GM20431 (cell line): ENCODE measurements around the gene SLC28A2.
"Not testable (repeated sequence)": the region's sequence is repeated elsewhere in the genome, so short reads cannot be mapped to it uniquely, and the experiment has no call there.

Experiments used
- in situ Hi-C: fragments of 300-500 bp; cut with MseI, MboI; formaldehyde crosslinking; loops from one replicate; pipeline ENCODE4 v1.15.0; 2020; ENCODE audit warnings: low sequenced_read_pairs; ENCODE audit not compliant: unreplicated experiment

The SLC28A2 gene

GRCh38 chr15:45254824-45255223 lies 2.8 kb downstream of the SLC28A2 start:
- in situ Hi-C loops, result not testable (repeated sequence)

DNA sequence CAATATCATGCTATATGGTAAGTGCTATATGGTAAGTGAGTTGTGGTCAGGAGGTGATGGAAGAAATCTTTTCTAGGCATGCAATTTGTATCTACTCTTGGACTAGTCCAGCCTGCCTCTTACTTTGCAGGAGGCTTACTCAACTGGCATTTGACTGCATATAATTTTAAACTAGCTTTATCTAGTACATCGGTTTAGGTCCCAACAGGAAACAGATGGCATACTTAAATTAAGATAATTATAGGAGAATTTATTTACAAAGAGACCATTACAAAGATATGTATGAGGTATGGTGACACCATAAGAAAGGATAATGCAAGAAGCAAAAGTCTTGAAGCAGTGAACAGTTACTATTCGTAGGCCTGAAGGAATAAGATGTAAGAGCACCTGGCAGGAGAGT lies 7.8 kb downstream of the SLC28A2 start:
- in situ Hi-C loops, result no loop called here

DNA sequence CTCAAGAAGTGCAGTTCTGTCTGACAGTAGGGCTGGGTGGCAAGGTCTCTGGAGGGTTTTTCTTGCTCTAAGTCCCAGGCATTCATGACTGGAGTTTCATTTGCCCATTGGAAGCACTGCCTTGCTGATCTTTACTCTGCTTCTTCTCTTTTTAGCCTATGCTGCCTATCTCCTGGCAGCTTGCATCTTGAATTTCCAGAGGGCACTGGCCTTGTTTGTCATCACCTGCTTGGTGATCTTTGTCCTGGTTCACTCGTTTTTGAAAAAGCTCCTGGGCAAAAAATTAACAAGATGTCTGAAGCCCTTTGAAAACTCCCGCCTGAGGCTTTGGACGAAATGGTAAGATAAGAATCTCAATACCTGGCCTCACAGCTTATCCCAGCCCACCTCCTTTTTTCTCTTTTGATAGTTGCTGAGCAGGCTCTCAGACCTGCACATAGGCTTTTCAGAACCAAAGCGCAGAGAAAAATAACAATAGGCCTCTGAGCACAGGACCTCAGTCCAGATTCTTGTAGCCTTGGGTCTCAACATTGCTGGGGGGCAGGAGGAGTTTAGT lies 10.9 kb downstream of the SLC28A2 start:
- in situ Hi-C loops, result no loop called here

DNA sequence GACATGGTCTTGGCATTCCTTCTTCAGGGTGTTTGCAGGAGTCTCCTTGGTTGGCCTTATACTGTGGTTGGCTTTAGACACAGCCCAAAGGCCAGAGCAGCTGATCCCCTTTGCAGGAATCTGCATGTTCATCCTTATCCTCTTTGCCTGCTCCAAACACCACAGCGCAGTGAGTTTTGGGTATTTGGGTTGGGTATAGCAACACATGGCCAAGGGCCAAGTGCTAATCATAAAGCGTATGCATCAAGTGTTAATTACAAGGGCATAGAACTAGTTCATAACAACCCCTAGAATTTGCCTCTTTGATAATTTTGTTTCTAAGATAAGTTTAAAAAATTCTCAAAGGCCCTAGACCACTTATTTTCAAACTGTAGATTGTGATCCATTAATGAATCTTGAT lies 11.8 kb downstream of the SLC28A2 start:
- in situ Hi-C loops, result no loop called here

DNA sequence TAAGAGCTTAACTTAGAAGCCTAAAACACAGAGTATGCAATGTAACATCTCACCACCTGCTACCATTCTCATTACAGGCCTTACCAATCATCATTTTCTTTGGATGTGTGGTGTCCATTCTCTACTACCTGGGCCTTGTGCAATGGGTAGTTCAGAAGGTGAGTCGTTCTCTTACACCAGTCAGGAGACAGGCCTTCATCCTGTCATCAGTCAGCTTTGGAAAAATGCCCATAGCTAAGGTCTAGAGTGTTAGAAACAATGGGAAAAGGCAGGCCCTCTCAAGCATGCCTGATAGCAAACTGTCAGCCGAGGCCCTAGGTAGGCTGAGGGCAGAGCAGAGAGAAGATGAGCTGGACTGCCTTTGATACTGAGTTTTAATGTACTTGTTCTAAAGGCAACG lies 13.5 kb downstream of the SLC28A2 start:
- in situ Hi-C loops, result no loop called here

DNA sequence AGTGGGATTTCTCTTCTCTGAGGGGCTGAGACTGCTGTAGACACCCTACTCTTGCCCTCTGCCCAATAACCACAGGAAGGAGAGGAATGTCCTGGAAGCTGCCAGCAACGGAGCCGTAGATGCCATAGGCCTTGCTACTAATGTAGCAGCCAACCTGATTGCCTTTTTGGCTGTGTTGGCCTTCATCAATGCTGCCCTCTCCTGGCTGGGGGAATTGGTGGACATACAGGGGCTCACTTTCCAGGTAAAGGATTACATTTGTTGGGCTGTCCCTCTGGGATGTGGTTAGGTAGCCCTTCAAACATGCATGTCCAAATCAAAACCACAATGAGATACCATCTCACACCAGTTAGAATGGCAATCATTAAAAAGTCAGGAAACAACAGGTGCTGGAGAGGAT lies 16.1 kb downstream of the SLC28A2 start:
- in situ Hi-C loops, result no loop called here

DNA sequence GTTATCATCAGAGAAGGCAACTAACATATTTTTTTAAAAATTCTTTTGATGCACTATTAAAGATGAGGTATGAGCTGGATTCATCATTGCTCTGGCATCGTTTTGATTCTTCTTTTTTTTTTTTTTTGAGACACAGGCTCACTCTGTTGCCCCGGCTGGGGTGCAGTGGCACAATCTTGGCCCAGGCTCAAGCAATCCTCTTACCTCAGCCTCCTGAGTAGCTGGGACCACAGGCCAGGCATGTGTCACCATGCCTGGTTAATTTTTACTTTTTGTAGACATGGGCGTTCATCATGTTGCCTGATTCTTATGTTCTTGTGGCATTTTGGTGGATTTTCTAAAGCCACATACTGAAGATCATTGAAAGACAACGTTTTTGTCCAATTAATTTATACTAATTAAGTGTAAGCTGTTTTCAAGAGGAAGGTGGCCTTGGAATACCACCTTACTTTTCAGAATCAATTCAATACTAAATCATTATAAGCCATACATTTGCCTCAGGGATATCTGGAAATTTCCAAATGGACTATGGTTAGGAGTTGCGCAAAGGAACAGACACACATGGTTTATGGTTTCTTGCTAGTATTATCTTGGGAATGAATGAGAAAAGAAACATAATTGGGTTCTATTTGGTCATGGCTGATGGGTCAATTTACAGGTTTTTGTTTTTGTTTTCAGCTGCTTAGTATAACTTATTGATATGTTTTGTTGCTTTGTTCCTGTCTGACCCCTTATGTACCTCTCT lies 22.8 kb downstream of the SLC28A2 start:
- in situ Hi-C loops, result no loop called here

DNA sequence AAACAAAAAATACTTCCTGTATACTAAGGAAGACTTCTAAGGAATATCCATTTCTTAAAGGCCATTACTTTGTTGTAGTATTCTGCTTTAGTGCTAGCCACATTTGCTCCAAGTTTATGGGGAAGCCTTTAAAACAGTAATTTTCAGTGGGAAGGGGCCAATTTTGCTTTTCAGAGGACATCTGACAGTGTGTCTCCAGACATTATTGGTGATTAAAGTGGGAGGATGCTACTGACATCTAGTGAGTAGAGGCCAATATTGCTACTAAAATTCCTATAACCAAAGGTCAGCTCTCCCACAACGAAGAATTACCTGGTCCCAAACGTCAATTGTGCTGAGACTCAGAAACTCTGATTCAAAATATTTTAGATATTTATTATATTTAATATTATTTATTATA lies 24.8 kb downstream of the SLC28A2 start:
- in situ Hi-C loops, result no loop called here

DNA sequence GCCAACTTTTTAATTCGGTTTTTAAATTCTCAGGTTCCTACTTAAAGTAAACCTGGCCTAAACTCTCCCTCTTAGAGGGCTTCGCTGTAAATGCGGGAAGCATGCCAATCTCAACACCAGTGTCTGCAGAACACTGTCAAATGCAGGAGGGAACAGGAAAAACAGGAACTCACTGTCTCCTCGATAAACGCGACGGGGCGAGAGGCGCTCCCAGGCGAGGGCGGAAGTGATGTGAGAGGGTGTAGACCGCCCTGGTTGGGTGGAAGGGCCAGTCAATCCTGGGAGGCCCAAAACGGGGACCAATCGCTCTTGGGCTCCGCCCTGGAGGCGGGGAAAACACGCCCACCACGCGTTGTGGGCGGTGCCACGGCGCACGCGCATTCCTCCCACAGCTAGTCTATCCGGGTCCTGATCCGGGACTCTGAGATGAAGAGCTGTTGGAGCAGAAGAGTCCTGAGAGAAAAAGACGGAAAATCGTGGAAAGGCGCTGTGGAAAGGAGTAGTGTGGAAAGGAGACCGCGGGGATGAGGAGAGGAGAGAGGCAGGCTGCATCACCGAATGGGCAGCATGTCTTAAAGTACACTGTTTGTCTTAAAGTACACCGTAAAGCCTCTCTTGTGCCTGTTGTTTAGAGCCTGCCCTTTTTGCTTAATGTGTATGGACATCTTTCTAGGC lies 27.1 kb downstream of the SLC28A2 start:
- in situ Hi-C loops, result no loop called here

DNA sequence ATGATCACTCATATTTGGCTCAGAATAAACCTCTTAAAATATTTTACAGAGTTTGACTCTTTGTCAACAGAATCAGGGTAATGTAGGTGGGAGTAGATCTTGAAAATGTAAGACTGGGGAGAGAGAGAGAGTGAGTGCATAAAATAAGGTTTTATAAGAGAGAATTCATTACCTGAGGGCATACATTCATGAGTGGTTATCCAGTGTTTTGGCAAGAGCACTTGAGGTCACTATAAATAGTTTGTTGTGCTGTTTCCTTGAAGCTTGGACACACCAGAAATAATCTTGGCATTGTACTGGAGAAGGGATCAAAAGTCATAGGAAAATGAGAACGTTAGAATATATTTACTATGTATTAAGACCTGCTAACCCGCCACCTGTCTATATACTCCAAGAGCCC lies 33.4 kb downstream of the SLC28A2 start:
- in situ Hi-C loops, result no loop called here

GRCh38 chr15:45287390-45287956 lies 35.4 kb downstream of the SLC28A2 start:
- in situ Hi-C loops, result no loop called here

DNA sequence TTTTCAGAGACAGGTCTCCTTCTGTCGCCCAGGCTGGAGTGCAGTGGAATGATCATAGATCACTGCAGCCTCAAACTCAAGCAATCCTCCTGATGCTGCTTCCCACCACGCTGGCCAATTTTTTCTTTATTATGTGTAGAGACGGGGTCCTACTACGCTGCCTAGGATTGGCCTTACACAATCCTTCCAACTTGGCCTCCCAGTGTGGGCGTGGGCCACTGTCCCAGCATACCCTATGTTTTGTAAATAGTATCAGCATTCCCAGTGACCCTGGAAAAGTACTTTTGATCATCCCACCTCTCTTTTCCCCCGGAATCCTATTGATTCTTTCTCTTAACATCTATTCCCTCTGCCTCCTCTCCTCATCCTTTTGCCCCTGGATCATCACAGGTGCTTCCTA lies 36.9 kb downstream of the SLC28A2 start:
- in situ Hi-C loops, result no loop called here

- in situ Hi-C loops, result no loop called here
Measured at GRCh38 chr15:45291822-45292582, 40.0 kb downstream of the SLC28A2 start.

DNA sequence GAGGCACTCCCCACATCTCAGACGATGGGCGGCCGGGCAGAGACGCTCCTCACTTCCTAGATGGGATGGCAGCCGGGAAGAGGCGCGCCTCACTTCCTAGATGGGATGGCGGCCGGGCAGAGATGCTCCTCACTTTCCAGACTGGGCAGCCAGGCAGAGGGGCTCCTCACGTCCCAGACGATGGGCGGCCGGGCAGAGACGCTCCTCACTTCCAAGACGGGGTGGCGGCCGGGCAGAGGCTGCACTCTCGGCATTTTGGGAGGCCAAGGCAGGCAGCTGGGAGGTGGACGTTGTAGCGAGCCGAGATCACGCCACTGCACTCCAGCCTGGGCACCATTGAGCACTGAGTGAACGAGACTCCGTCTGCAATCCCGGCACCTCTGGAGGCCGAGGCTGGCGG lies 41.3 kb downstream of the SLC28A2 start:
- in situ Hi-C loops, result not testable (repeated sequence)

DNA sequence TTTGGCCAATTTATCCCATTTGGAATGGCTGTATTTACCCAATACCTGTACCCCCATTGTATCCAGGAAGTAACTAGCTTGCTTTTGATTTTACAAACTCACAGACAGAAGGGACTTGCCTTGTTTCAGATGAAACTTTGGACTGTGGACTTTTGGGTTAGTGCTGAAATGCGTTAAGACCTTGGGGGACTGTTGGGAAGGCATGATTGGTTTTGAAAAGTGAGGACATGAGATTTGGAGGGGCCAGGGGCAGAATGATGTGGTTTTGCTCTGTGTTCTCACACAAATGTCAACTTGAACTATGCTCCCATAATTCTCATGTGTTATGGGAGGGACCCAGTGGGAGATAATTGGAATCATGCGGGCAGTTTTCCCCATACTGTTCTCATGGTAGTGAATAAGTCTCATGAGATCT lies 46.9 kb downstream of the SLC28A2 start:
- in situ Hi-C loops, result not testable (repeated sequence)

DNA sequence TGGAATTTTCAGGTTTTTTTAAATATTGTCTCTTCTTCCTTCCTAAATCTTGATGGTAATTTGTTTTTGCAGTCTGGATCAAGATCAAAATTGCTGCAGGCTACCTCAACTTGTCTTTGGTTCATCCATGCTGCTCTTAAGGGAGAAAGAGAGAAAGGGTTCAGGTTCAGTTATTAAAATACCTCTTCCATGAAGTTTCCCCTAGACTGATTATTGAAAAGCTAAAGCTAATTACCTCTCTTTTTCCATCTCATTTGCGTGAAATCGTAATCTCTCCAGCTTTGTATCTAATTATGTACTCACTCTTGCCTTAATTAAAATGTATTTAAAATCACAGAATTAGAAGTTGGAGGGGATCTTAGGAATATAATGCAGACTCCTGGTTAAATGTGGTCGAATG lies 52.7 kb downstream of the SLC28A2 start:
- in situ Hi-C loops, result no loop called here

GRCh38 chr15:45306105-45306504 lies 54.1 kb downstream of the SLC28A2 start:
- in situ Hi-C loops, result no loop called here

GRCh38 chr15:45307230-45307924 lies 55.3 kb downstream of the SLC28A2 start:
- in situ Hi-C loops, result no loop called here

DNA sequence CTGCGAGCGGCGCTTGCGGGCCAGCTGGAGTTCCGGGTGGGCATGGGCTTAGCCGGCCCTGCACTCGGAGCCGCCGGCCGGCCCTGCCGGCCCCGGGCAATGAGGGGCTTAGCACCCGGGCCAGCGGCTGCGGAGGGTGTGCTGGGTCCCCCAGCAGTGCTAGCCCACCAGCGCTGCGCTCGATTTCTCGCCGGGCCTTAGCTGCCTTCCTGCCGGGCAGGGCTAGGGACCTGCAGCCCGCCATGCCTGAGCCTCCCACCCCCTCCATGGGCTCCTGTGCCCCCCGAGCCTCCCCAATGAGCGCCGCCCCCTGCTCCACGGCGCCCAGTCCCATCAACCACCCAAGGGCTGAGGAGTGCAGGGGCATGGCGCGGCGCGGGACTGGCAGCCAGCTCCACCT lies 62.1 kb downstream of the SLC28A2 start:
- in situ Hi-C loops, result not testable (repeated sequence)

DNA sequence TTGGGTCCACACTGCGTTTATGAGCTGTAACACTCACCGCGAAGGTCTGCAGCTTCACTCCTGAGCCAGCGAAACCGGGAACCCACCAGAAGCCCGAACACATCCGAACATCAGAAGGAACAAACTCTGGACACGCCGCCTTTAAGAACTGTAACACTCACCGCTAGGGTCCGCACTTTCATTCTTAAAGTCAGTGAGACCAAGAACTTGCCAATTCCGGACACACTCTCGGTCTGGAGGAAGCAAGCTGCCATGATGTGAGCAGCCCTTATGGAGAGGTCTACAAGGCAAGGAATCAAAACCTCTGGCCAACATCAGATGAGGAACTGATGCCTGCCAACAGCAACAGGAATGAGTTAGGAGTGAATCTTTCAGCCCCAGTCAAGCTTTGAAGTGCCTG lies 62.9 kb downstream of the SLC28A2 start:
- in situ Hi-C loops, result no loop called here
